ENCODE measurements around the gene NOS1AP. TPM values are rescaled to one million over a fixed set of nuclear protein-coding genes. Genes with fewer than 3 reads are reported as not detected.

Gene NOS1AP
- total and polyA plus RNA-seq, 2 donors (not counting 3 experiments of a cell fraction or from before 2014, with no cell fraction given) = 1.3 to 5.4 TPM

- ChIA-PET CTCF (no interaction called here), POLR2A (no interaction called here)
- Histone ChIP-seq H3K4me3 (replicated peaks in 1 of 3; ENCODE audit: insufficient read depth in 1 of 3, low read depth in 1 of 3, low read length in 3 of 3) (no peak overlapping the region), H4K20me1 (replicated peaks; ENCODE audit: control insufficient read depth, extremely low read depth, insufficient read depth, low read length) (no peaks in the 10 kb centered on the region), H3K4me1 (ENCODE audit: control insufficient read depth, extremely low read depth, insufficient read depth, low read length) (peaks cover 11% of the 10 kb centered on the region), H3K4me2 (ENCODE audit: insufficient read depth, low read length) (no peak overlapping the region), H3K9ac (replicated peaks; ENCODE audit: extremely low read depth, insufficient read depth, low read length) (no peak overlapping the region), H3K27me3 (ENCODE audit: control insufficient read depth in 2 of 2, insufficient read depth in 2 of 2, low read length in 2 of 2) (no peaks in the 10 kb centered on the region), H2AFZ (ENCODE audit: low read depth, low read length) (no peak overlapping the region), H3K36me3 (ENCODE audit: control insufficient read depth in 2 of 2, extremely low read depth in 1 of 2, insufficient read depth in 2 of 2, low read length in 2 of 2) (no peaks in the 10 kb centered on the region), H3K79me2 (ENCODE audit: control insufficient read depth, insufficient read depth, low read length) (no peaks in the 10 kb centered on the region), H3K27ac (ENCODE audit: insufficient read depth, low read depth, low read length) (no peak overlapping the region), H3K9me3 (replicated peaks; ENCODE audit: control insufficient read depth, insufficient read depth, low read length) (no peaks in the 10 kb centered on the region), H3K9me1 (replicated peaks; ENCODE audit: control insufficient read depth, extremely low read depth, insufficient read depth, low read length) (no peaks in the 10 kb centered on the region)
- dilution Hi-C loops (cut with MboI; ENCODE audit: extremely low pct_ligation_motif_present, low sequenced_read_pairs) (no loop called here), intact Hi-C loops (cut with micrococcal nuclease) (no loop called here)
- TF ChIP-seq GATA2 (IDR thresholded peaks at IDR 0.05; ENCODE audit: insufficient read depth, insufficient read length, low read depth, low read length) (no peak), POLR2AphosphoS5 (IDR thresholded peaks at IDR 0.05; ENCODE audit: insufficient read depth, low read depth, low read length) (no peak), JUN (IDR thresholded peaks at IDR 0.05; ENCODE audit: borderline replicate concordance, insufficient read depth, insufficient read length, low read depth) (no peak)
- no peak for DNase-seq (ENCODE audit: low read depth, low spot score)
- no peak for FAIRE-seq
- BruUV-seq (replicated peaks) = no TSS peak
These were observed 138.4 kb downstream of the NOS1AP start for GRCh38 chr1:162207862-162208261.

DNA sequence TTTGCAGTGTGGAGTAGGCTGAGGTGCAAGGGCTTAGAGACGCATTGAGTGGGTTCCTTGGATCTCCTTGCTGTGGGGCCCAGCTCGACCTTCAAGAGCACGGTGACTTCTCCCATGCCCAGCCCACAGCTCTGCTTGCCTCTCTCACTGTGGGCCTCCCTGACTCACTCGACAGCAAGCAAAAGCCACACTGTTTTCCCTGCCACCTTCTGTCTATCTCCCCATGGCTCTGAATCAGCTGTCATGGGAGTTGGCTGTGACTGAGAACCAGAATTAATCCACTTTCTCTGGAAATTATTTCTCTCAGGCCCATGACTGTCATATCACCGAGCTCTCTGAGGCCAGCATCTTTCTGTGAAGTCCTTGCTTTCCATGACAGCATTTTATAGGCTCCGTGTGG is 140.7 kb downstream of the NOS1AP start:
- Histone ChIP-seq H3K9me1 (replicated peaks; ENCODE audit: control insufficient read depth, extremely low read depth, insufficient read depth, low read length) (no peaks in the 10 kb centered on the region), H2AFZ (ENCODE audit: low read depth, low read length) (no peak overlapping the region), H3K9ac (replicated peaks; ENCODE audit: extremely low read depth, insufficient read depth, low read length) (no peak overlapping the region), H3K27ac (ENCODE audit: insufficient read depth, low read depth, low read length) (no peak overlapping the region), H3K27me3 (ENCODE audit: control insufficient read depth in 2 of 2, insufficient read depth in 2 of 2, low read length in 2 of 2) (no peaks in the 10 kb centered on the region), H3K36me3 (ENCODE audit: control insufficient read depth in 2 of 2, extremely low read depth in 1 of 2, insufficient read depth in 2 of 2, low read length in 2 of 2) (no peaks in the 10 kb centered on the region), H4K20me1 (replicated peaks; ENCODE audit: control insufficient read depth, extremely low read depth, insufficient read depth, low read length) (no peaks in the 10 kb centered on the region), H3K4me3 (replicated peaks in 1 of 3; ENCODE audit: insufficient read depth in 1 of 3, low read depth in 1 of 3, low read length in 3 of 3) (no peak overlapping the region), H3K4me2 (ENCODE audit: insufficient read depth, low read length) (no peak overlapping the region), H3K4me1 (ENCODE audit: control insufficient read depth, extremely low read depth, insufficient read depth, low read length) (peaks cover 24% of the 10 kb centered on the region), H3K79me2 (ENCODE audit: control insufficient read depth, insufficient read depth, low read length) (no peaks in the 10 kb centered on the region), H3K9me3 (replicated peaks; ENCODE audit: control insufficient read depth, insufficient read depth, low read length) (no peaks in the 10 kb centered on the region)
- BruUV-seq (replicated peaks) = no TSS peak
- no peak for DNase-seq (ENCODE audit: low read depth, low spot score)
- no peak for TF ChIP-seq GATA2 (IDR thresholded peaks at IDR 0.05; ENCODE audit: insufficient read depth, insufficient read length, low read depth, low read length)
- no peak for TF ChIP-seq CTCF (IDR thresholded peaks at IDR 0.05; ENCODE audit: extremely low read depth in 1 of 2, insufficient read depth in 1 of 2, low read depth in 1 of 2, low read length in 2 of 2)
- TF ChIP-seq, protein P1, sequence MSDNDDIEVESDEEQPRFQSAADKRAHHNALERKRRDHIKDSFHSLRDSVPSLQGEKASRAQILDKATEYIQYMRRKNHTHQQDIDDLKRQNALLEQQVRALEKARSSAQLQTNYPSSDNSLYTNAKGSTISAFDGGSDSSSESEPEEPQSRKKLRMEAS (IDR thresholded peaks at IDR 0.05; ENCODE audit: insufficient read depth, insufficient read length) = no peak
- TF ChIP-seq JUN (IDR thresholded peaks at IDR 0.05; ENCODE audit: borderline replicate concordance, insufficient read depth, insufficient read length, low read depth) = no peak
- TF ChIP-seq POLR2AphosphoS5 (IDR thresholded peaks at IDR 0.05; ENCODE audit: insufficient read depth, low read depth, low read length) = no peak
- no peak for TF ChIP-seq FOS (IDR thresholded peaks at IDR 0.05; ENCODE audit: borderline replicate concordance, insufficient read depth, low read length)
- TF ChIP-seq POLR2A (IDR thresholded peaks at IDR 0.05; ENCODE audit: low read depth, low read length) = no peak
- TF ChIP-seq MYC (IDR thresholded peaks at IDR 0.05; ENCODE audit: low read depth, low read length) = no peak
- no peak for TF ChIP-seq EZH2 (IDR thresholded peaks at IDR 0.05; ENCODE audit: borderline replicate concordance, low read depth, low read length, severe bottlenecking)
- no peak for FAIRE-seq
- ChIA-PET POLR2A (no interaction called here), CTCF (no interaction called here)
- dilution Hi-C loops (cut with MboI; ENCODE audit: extremely low pct_ligation_motif_present, low sequenced_read_pairs) = no loop called here
- intact Hi-C loops (cut with micrococcal nuclease) = no loop called here
